Smooth muscle cell (in vitro differentiated cells): ENCODE measurements around the gene SF3B2. TPM values are rescaled to one million over a fixed set of nuclear protein-coding genes. Genes with fewer than 3 reads are reported as not detected.
"Not testable (repeated sequence)": the region's sequence is repeated elsewhere in the genome, so short reads cannot be mapped to it uniquely, and the experiment has no call there.

Experiments
- DNase-seq: peaks from one replicate; lab custom pipeline; 2025; ENCODE audit not compliant: unreplicated experiment; lab: John Stamatoyannopoulos, UW
- H2AFZ ChIP-seq: fragments of 200-600 bp; sonication (generic); 2 replicates; pipeline ENCODE4 v1.6.0; 2016; ENCODE audit warnings: antibody characterized with exemption, low read depth, mild to moderate bottlenecking
- H3F3A ChIP-seq: fragments of 200-600 bp; sonication (generic); 2 replicates; pipeline ENCODE4 v1.6.0; 2017; ENCODE audit warnings: antibody characterized with exemption, low read depth
- H3K27ac ChIP-seq: fragments of 200-600 bp; sonication (generic); 2 replicates; pipeline ENCODE4 v1.5.1; 2016; ENCODE audit warnings: low read depth, mild to moderate bottlenecking
- H3K27me3 ChIP-seq: fragments of 200-600 bp; sonication (generic); 2 replicates; pipeline ENCODE4 v1.6.1; 2016; ENCODE audit warnings: low read depth, mild to moderate bottlenecking
- H3K36me3 ChIP-seq: fragments of 200-600 bp; sonication (generic); 2 replicates; pipeline ENCODE4 v1.5.1; 2016; ENCODE audit warnings: low read depth
- H3K4me1 ChIP-seq: fragments of 200-600 bp; sonication (generic); 2 replicates; pipeline ENCODE4 v1.5.1; 2016; ENCODE audit warnings: low read depth
- H3K4me2 ChIP-seq: fragments of 200-600 bp; sonication (generic); 2 replicates; pipeline ENCODE4 v1.6.0; 2016; ENCODE audit warnings: mild to moderate bottlenecking
- H3K4me3 ChIP-seq: fragments of 200-600 bp; sonication (generic); 2 replicates; pipeline ENCODE4 v1.5.1; 2016; ENCODE audit warnings: mild to moderate bottlenecking
- H3K79me2 ChIP-seq: fragments of 200-600 bp; sonication (generic); 2 replicates; pipeline ENCODE4 v1.6.0; 2016; ENCODE audit warnings: low read depth, mild to moderate bottlenecking
- H3K9ac ChIP-seq: fragments of 200-600 bp; sonication (generic); 2 replicates; pipeline ENCODE4 v1.6.0; 2016; ENCODE audit warnings: low read depth
- H3K9me3 ChIP-seq: fragments of 200-600 bp; sonication (generic); replicated peaks from 2 replicates; pipeline ENCODE4 v1.5.1; 2016; ENCODE audit warnings: low read depth
- H4K20me1 ChIP-seq: fragments of 200-600 bp; sonication (generic); 2 replicates; pipeline ENCODE4 v1.6.0; 2016; ENCODE audit warnings: low read depth
- CTCF ChIP-seq: fragments of 200-600 bp; sonication (generic); IDR thresholded peaks from 2 replicates; pipeline ENCODE4 v1.5.1; 2017; ENCODE audit warnings: borderline replicate concordance, mild to moderate bottlenecking, antibody characterized with exemption; ENCODE audit not compliant: insufficient read depth, poor library complexity, severe bottlenecking
- WGBS: methylation state at CpG from one replicate; pipeline ENCODE4 v1.1.7; 2016; ENCODE audit warnings: low lambda C conversion rate; 5-methylcytosine and 5-hydroxymethylcytosine counted together
- polyA plus RNA-seq: library from polyadenylated mRNA; unstranded; fragments of >200 nt; fragmentation: Nextera tagmentation; extraction: Ambion mirVana; gene quantifications from 2 replicates; pipeline ENCODE4 v1.2.1, GENCODE V29; 2016
- total RNA-seq: library from RNA; depleted of rRNA; stranded (reverse); fragments of >200 nt; gene quantifications from 2 replicates; pipeline ENCODE4 v1.2.3, GENCODE V29; 2014

Gene SF3B2
- total and polyA plus RNA-seq, 2 experiments from 2014 or later = 125 to 182 TPM

DNA sequence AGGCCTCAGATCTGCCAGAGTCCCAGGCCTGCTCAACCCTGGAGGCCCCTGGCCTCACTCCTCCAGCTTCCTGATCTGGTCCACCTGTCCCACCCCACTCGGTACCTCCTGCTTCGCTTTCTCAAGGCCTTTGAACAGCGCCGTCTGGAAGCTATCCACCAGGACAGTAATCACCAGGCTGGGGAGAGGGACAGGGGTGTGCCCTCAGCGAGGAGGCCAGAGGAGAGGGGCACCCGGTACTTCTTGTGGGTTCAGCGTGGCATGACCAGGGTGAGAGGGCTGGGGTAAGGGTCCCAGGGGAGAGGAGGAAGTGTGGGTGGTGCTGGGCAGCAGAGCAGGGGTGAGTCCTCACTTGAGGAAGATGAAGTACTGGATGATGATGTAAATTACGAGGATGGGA is 32.0 kb upstream of the SF3B2 start:
- Histone ChIP-seq H3K4me3 (no peak overlapping the region), H4K20me1 (no peaks in the 10 kb centered on the region), H3F3A (no peaks in the 10 kb centered on the region), H3K79me2 (no peaks in the 10 kb centered on the region), H3K4me2 (no peak overlapping the region), H3K9ac (no peak overlapping the region), H3K36me3 (no peaks in the 10 kb centered on the region), H3K27ac (no peak overlapping the region), H3K4me1 (no peaks in the 10 kb centered on the region), H3K9me3 (no peaks in the 10 kb centered on the region), H3K27me3 (no peaks in the 10 kb centered on the region), H2AFZ (no peak overlapping the region)
- 97% methylated on average over 7 of the region's 8 CpGs for WGBS
- no peak for DNase-seq
- TF ChIP-seq CTCF = no peak

GRCh38 chr11:66020618-66021357 is 31.4 kb upstream of the SF3B2 start:
- 79% methylated on average over 23 of the region's 25 CpGs for WGBS

GRCh38 chr11:66022401-66023185 is 29.6 kb upstream of the SF3B2 start:
- Histone ChIP-seq H3K9ac (no peak overlapping the region), H3K9me3 (no peaks in the 10 kb centered on the region), H3K36me3 (no peaks in the 10 kb centered on the region), H3K79me2 (no peaks in the 10 kb centered on the region), H3K4me1 (no peaks in the 10 kb centered on the region), H3K27ac (no peak overlapping the region), H3F3A (no peaks in the 10 kb centered on the region), H3K27me3 (no peaks in the 10 kb centered on the region), H2AFZ (peak overlapping the region; percentile 83), H4K20me1 (no peaks in the 10 kb centered on the region), H3K4me2 (peak overlapping the region; percentile 80), H3K4me3 (no peak overlapping the region)
- peak; percentile 97 for TF ChIP-seq CTCF
- peak; percentile 59 for DNase-seq
- WGBS = 32% methylated on average over 45 of the region's 46 CpGs

More at GRCh38 chr11:66020618-66021357, 31.4 kb upstream of the SF3B2 start:
- H2AFZ ChIP-seq = no peak overlapping the region
- H3K9ac ChIP-seq = no peak overlapping the region
- no peak for TF ChIP-seq CTCF
- no peaks in the 10 kb centered on the region for H3K9me3 ChIP-seq
- H3K79me2 ChIP-seq = no peaks in the 10 kb centered on the region
- DNase-seq = no peak
- no peaks in the 10 kb centered on the region for H3K36me3 ChIP-seq
- no peak overlapping the region for H3K4me3 ChIP-seq
- peak overlapping the region; percentile 66 for H3K4me2 ChIP-seq
- no peak overlapping the region for H3K27ac ChIP-seq
- H3K27me3 ChIP-seq = no peaks in the 10 kb centered on the region
- H3K4me1 ChIP-seq = no peaks in the 10 kb centered on the region
- H4K20me1 ChIP-seq = no peaks in the 10 kb centered on the region
- H3F3A ChIP-seq = no peaks in the 10 kb centered on the region

DNA sequence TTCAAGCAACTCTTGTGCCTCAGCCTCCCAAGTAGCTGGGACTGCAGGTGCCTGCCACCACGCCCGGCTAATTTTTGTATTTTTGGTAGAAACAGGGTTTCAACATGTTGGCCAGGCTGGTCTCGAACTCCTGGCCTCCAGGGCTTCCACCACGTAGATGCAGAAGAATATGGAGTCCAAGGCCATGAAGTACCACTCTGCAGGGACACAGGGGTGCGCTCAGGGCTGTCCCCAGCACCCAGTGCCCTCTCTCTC is 29.1 kb upstream of the SF3B2 start:
- WGBS = 89% methylated on average over 5 of the region's 5 CpGs

More for the DNA sequence above, 29.1 kb upstream of the SF3B2 start:
- not testable (repeated sequence) for H3K27ac ChIP-seq, H3K79me2 ChIP-seq, H3K4me3 ChIP-seq, H3K4me2 ChIP-seq, H3K9me3 ChIP-seq, H3K27me3 ChIP-seq, H3K4me1 ChIP-seq, H3F3A ChIP-seq, H3K36me3 ChIP-seq, DNase-seq, H4K20me1 ChIP-seq, H2AFZ ChIP-seq, H3K9ac ChIP-seq
